Upper lobe of left lung (tissue), 6 donors: ENCODE results near the gene ELOVL5. TPM values are rescaled to one million over a fixed set of nuclear protein-coding genes. Genes with fewer than 3 reads are reported as not detected.

Experiments used
- ATAC-seq, 2 donors: fragments of 200-7000 bp; cut with Tn5 transposase; one replicate each; pipeline ENCODE4 v1.9.1; 2022; ENCODE audit warnings: mild to moderate bottlenecking in 2 of 2, moderate library complexity in 2 of 2; ENCODE audit not compliant: low FRiP score in 2 of 2
- DNase-seq, 2 donors: peaks; one replicate each; pipeline ENCODE4 v3.0.0-alpha.2; 2019 to 2020
- H3K27ac ChIP-seq, 4 donors: fragments of 200-600 bp; sonication (generic); one replicate each; pipeline ENCODE4 v1.5.1; 2016 to 2019
- H3K27me3 ChIP-seq, 4 donors: fragments of 200-600 bp; sonication (generic); one replicate each; pipeline ENCODE4 v1.5.1; 2017 to 2019
- H3K36me3 ChIP-seq, 4 donors: fragments of 200-600 bp; sonication (generic); one replicate each; pipeline ENCODE4 v1.5.1; 2016 to 2019
- H3K4me1 ChIP-seq, 4 donors: fragments of 200-600 bp; sonication (generic); one replicate each; pipeline ENCODE4 v1.5.1; 2018 to 2019
- H3K4me3 ChIP-seq, 4 donors: fragments of 200-600 bp; sonication (generic); one replicate each; pipeline ENCODE4 v1.5.1; 2017 to 2019; ENCODE audit warnings: mild to moderate bottlenecking in 2 of 4, moderate library complexity in 1 of 4
- H3K9me3 ChIP-seq, 4 donors: fragments of 200-600 bp; sonication (generic); one replicate each; pipeline ENCODE4 v1.5.1; 2018 to 2019
- CTCF ChIP-seq, 6 experiments: fragments of 450-650 bp in 4 of 6; fragments of 200-600 bp in 2 of 6; sonication (generic) in 2 of 6; IDR thresholded peaks; one replicate each; pipeline ENCODE4 v1.5.1; 2016 to 2019; ENCODE audit warnings: antibody characterized with exemption in 6 of 6
- EP300 ChIP-seq, 4 donors: sonication (generic); formaldehyde crosslinking; IDR thresholded peaks; one replicate each; pipeline ENCODE4 v1.5.1; 2017; ENCODE audit warnings: antibody characterized with exemption in 4 of 4, control low read depth in 2 of 4
- POLR2A ChIP-seq, 4 donors: fragments of 450-650 bp; IDR thresholded peaks; one replicate each; pipeline ENCODE4 v1.5.1; 2016 to 2017; ENCODE audit warnings: antibody characterized with exemption in 4 of 4, mild to moderate bottlenecking in 2 of 4
- POLR2AphosphoS5 ChIP-seq, 2 donors: sonication (generic); formaldehyde crosslinking; IDR thresholded peaks; one replicate each; pipeline ENCODE4 v1.5.1; 2017; ENCODE audit warnings: antibody characterized with exemption in 2 of 2
- WGBS, 2 donors: methylation state at CpG; one replicate each; pipeline ENCODE4 v1.1.5; 2017 to 2018; 5-methylcytosine and 5-hydroxymethylcytosine counted together
- total RNA-seq, 6 donors: library from RNA; depleted of rRNA in 4 of 6; stranded (reverse); fragments of >200 nt in 4 of 6; gene quantifications; one replicate each; pipeline versions ENCODE4 v1.1.0 to v1.2.1, GENCODE V29; 2016 to 2021
- donor health status: DM: no; HTN: no; CAD: no; lungs with moderate emphysema.
- donor health status: DM: no; HTN: yes; CAD: no; lungs with severe emphysema.

The ELOVL5 gene
- total RNA-seq, 6 donors from 2014 or later = 67.1 to 132 (median 81.2) TPM

GRCh38 chr6:53264337-53264736 is 84.4 kb downstream of the ELOVL5 start:
- peaks cover 17 to 80% (median 41%) of the 10 kb centered on the region in 4 donors for H3K36me3 ChIP-seq
- no peak for DNase-seq
- H3K4me1 ChIP-seq = peaks cover 0 to 14% (median 5%) of the 10 kb centered on the region in 4 donors
- no peak for TF ChIP-seq POLR2AphosphoS5 (IDR thresholded peaks at IDR 0.05)
- TF ChIP-seq CTCF (IDR thresholded peaks at IDR 0.05) = no peak
- TF ChIP-seq EP300 (IDR thresholded peaks at IDR 0.05) = no peak
- TF ChIP-seq POLR2A (IDR thresholded peaks at IDR 0.05) = no peak
- no peak overlapping the region for H3K4me3 ChIP-seq
- no peaks in the 10 kb centered on the region for H3K27me3 ChIP-seq
- H3K9me3 ChIP-seq = no peaks in the 10 kb centered on the region
- WGBS, 2 donors = 61 to 89% methylated on average over 3 of the region's 3 CpGs
- H3K27ac ChIP-seq = peak overlapping the region in 3 of 4 donors; percentile 32 to 40 (median 34)
- ATAC-seq = no peak

DNA sequence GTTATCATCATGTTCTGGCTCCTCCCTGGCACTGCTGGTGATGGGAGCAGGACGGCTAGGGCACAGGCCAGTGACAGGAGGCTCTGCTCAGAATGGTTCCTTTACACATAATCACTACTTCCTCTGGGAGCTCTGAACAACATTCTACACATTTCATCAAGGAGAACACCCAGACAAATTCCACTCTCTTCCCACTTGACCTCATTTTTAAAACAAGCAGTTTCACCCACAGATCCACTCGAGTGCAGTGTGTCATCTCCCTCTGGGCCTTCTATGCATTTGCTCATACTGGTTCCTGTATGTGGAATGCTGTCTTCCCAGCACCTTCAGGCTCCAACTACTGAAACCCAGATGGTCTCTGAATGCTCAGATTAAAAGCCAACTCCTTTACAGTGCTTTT is 84.8 kb downstream of the ELOVL5 start:
- no peak overlapping the region for H3K4me3 ChIP-seq
- DNase-seq (no peak), ATAC-seq (peak; percentile 52 to 75)
- peak overlapping the region in 2 of 4 donors; percentile 34 to 40 for H3K27ac ChIP-seq
- H3K9me3 ChIP-seq = no peaks in the 10 kb centered on the region
- 54 to 58% methylated on average over 1 to 2 of the region's 2 CpGs for WGBS, 2 donors
- no peak for TF ChIP-seq EP300 (IDR thresholded peaks at IDR 0.05)
- no peak for TF ChIP-seq POLR2A (IDR thresholded peaks at IDR 0.05)
- TF ChIP-seq POLR2AphosphoS5 (IDR thresholded peaks at IDR 0.05) = no peak
- H3K36me3 ChIP-seq = peaks cover 15 to 80% (median 40%) of the 10 kb centered on the region in 4 donors
- H3K27me3 ChIP-seq = no peaks in the 10 kb centered on the region
- peaks cover 0 to 14% (median 5%) of the 10 kb centered on the region in 4 donors for H3K4me1 ChIP-seq

GRCh38 chr6:53259860-53260580 is 88.7 kb downstream of the ELOVL5 start:
- no peak for ATAC-seq
- WGBS, 2 donors = 90 to 93% methylated on average over 11 of the region's 11 CpGs
- peaks cover 0 to 10% (median 3%) of the 10 kb centered on the region in 4 donors for H3K4me1 ChIP-seq
- H3K27ac ChIP-seq = no peak overlapping the region
- peaks cover 5 to 46% (median 25%) of the 10 kb centered on the region in 4 donors for H3K36me3 ChIP-seq
- H3K4me3 ChIP-seq = no peak overlapping the region
- H3K27me3 ChIP-seq = no peaks in the 10 kb centered on the region
- no peaks in the 10 kb centered on the region for H3K9me3 ChIP-seq
- DNase-seq = peak in 1 of 2 donors; percentile 27
- no peak for TF ChIP-seq POLR2AphosphoS5 (IDR thresholded peaks at IDR 0.05)
- TF ChIP-seq CTCF (IDR thresholded peaks at IDR 0.05) = no peak
- TF ChIP-seq POLR2A (IDR thresholded peaks at IDR 0.05) = no peak
- TF ChIP-seq EP300 (IDR thresholded peaks at IDR 0.05) = no peak

DNA sequence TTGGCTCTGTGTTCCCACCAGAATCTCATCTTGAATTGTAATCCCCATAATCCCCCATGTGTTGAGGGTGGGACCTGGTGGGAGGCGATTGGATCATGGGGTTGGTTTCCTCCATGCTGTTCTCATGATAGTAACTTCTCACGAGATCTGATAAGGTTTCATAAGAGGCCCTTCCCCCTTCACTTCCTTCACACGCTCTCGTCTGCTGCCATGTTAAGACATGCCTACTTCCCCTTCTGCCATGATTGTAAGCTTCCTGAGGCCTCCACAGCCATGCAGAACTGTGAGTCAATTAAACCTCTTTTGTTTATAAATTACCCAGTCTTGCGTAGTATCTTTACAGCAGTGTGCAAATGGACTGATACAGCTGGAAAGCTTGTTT is 90.0 kb downstream of the ELOVL5 start:
- Histone ChIP-seq H3K27me3 (no peaks in the 10 kb centered on the region), H3K27ac (peak overlapping the region in 1 of 4 donors; percentile 35), H3K4me1 (no peaks in the 10 kb centered on the region), H3K4me3 (no peak overlapping the region), H3K9me3 (no peaks in the 10 kb centered on the region), H3K36me3 (peaks cover 5 to 37% (median 25%) of the 10 kb centered on the region in 4 donors)
- DNase-seq (no peak), ATAC-seq (no peak)
- TF ChIP-seq CTCF (IDR thresholded peaks at IDR 0.05) (no peak), EP300 (IDR thresholded peaks at IDR 0.05) (no peak), POLR2A (IDR thresholded peaks at IDR 0.05) (no peak), POLR2AphosphoS5 (IDR thresholded peaks at IDR 0.05) (no peak)
- WGBS, 2 donors = 85 to 94% methylated on average over 5 of the region's 5 CpGs

DNA sequence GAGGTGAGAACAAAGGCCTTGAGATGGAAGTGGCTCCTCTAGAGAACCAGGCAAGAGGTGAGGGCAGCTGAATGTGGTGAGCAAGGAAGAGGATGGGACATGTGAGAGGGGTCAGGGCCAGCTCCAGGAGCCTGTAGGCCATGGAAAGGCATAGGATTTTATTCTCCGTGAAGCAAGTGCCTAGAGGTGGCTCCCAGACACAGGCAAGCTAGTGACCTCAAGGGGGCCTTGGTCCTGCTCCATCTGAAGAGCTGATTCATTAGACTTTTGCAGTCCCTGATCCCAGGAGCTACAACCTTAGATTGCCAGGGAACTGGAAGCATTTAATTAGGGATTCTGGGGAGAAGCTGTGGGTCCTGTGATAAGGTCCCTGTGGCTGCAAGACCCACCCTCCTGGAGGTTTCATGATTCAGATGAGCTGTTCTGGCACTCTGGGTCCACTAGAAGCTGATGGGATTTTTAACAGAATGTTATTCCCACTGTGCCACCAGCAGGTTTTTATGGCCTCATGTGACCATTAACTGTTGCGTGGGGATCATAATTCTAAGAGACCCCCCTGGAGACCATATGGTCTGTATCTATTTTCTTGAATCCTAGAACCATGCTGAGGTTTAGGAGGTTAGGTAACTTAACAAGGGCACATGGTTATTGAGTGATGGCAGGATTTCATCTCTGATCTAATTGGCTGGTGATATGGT is 90.5 kb downstream of the ELOVL5 start:
- H3K27ac ChIP-seq = peak overlapping the region in 1 of 4 donors; percentile 35
- no peaks in the 10 kb centered on the region for H3K4me1 ChIP-seq
- TF ChIP-seq EP300 (IDR thresholded peaks at IDR 0.05) (no peak), CTCF (IDR thresholded peaks at IDR 0.05) (no peak), POLR2A (IDR thresholded peaks at IDR 0.05) (no peak), POLR2AphosphoS5 (IDR thresholded peaks at IDR 0.05) (no peak)
- no peaks in the 10 kb centered on the region for H3K27me3 ChIP-seq
- ATAC-seq = no peak
- peaks cover 5 to 37% (median 25%) of the 10 kb centered on the region in 4 donors for H3K36me3 ChIP-seq
- no peak overlapping the region for H3K4me3 ChIP-seq
- 96 to 100% methylated on average over 2 of the region's 2 CpGs for WGBS, 2 donors
- no peak for DNase-seq
- H3K9me3 ChIP-seq = no peaks in the 10 kb centered on the region
